Endothelial cell of umbilical vein (primary cell): Measurements from ENCODE around the gene C4orf54. TPM values are rescaled to one million over a fixed set of nuclear protein-coding genes. Genes with fewer than 3 reads are reported as not detected.

Experiments used
- Bru-seq: library from RNA; stranded (reverse); fragments of 400-500 nt; gene quantifications from one replicate; lab custom pipeline; 2021; lab: Mats Ljungman, UMichigan
- BruChase-seq, 2 experiments: library from RNA; stranded (reverse); fragments of 400-500 nt; gene quantifications; one replicate each; lab custom pipeline; 2021; lab: Mats Ljungman, UMichigan
- BruUV-seq: library from RNA; stranded (reverse); fragments of 400-500 nt; replicated peaks from 2 replicates; lab custom pipeline; 2021; lab: Mats Ljungman, UMichigan
- CTCF ChIA-PET: fragments of 300-600, 350-600 bp; sonication (Branson Sonifier 250); formaldehyde crosslinking; loops from one replicate; lab custom pipeline; 2021; ENCODE audit warnings: antibody characterized with exemption, inconsistent platforms; lab: Charles Lee
- POLR2A ChIA-PET: fragments of 300-600, 350-600 bp; sonication (Branson Sonifier 250); formaldehyde crosslinking; loops from one replicate; lab custom pipeline; 2021; ENCODE audit warnings: antibody characterized with exemption, inconsistent platforms; lab: Charles Lee
- DNase-seq: peaks from one replicate; pipeline ENCODE4 v3.0.0-alpha.2; 2011; ENCODE audit warnings: low read depth, low spot score
- FAIRE-seq: peaks from 2 replicates; lab custom pipeline; 2011; peaks lifted over from hg19 to GRCh38; lab: Jason Lieb, UNC
- H2AFZ ChIP-seq: 2 replicates; pipeline ENCODE4 v1.6.0; 2012; ENCODE audit warnings: low read depth, low read length, control low read depth, inconsistent platforms
- H3K27ac ChIP-seq: 2 replicates; pipeline ENCODE4 v1.5.1; 2011; ENCODE audit warnings: low read depth, mild to moderate bottlenecking, control low read depth, low read length, moderate library complexity; ENCODE audit not compliant: insufficient read depth
- H3K27me3 ChIP-seq, 2 experiments: 2 replicates each; pipeline versions ENCODE4 v1.6.0 to v1.6.1; 2011; ENCODE audit warnings: low read length in 2 of 2, mixed read lengths in 1 of 2; ENCODE audit not compliant: control insufficient read depth in 2 of 2, insufficient read depth in 2 of 2
- H3K36me3 ChIP-seq, 2 experiments: 2 replicates in 1 of 2; 3 replicates in 1 of 2; pipeline ENCODE4 v1.5.1; 2011; ENCODE audit warnings: low read length in 2 of 2, mild to moderate bottlenecking in 1 of 2, moderate library complexity in 1 of 2; ENCODE audit not compliant: control insufficient read depth in 2 of 2, insufficient read depth in 2 of 2; ENCODE audit errors: extremely low read depth in 1 of 2
- H3K4me1 ChIP-seq: 3 replicates; pipeline ENCODE4 v1.5.1; 2011; ENCODE audit warnings: mild to moderate bottlenecking, low read length; ENCODE audit not compliant: control insufficient read depth, insufficient read depth; ENCODE audit errors: extremely low read depth
- H3K4me2 ChIP-seq: 2 replicates; pipeline ENCODE4 v1.6.1; 2011; ENCODE audit warnings: low read length, control low read depth, mixed read lengths; ENCODE audit not compliant: insufficient read depth
- H3K4me3 ChIP-seq, 3 experiments: fragments of 200-600 bp in 1 of 3; sonication (generic), shearing (Covaris generic) in 1 of 3; replicated peaks in 1 of 3; 2 replicates each; pipeline ENCODE4 v1.5.1; 2011 to 2016; ENCODE audit warnings: control low read depth in 3 of 3, low read length in 3 of 3, mild to moderate bottlenecking in 2 of 3, inconsistent platforms in 1 of 3, low read depth in 1 of 3, moderate library complexity in 1 of 3; ENCODE audit not compliant: insufficient read depth in 1 of 3
- H3K79me2 ChIP-seq: 2 replicates; pipeline ENCODE4 v1.6.0; 2012; ENCODE audit warnings: low read length, inconsistent platforms; ENCODE audit not compliant: control insufficient read depth, insufficient read depth
- H3K9ac ChIP-seq: replicated peaks from 2 replicates; pipeline ENCODE3; 2011; ENCODE audit warnings: low read length, control low read depth; ENCODE audit not compliant: insufficient read depth; ENCODE audit errors: extremely low read depth
- H3K9me1 ChIP-seq: replicated peaks from 3 replicates; pipeline ENCODE4 v1.6.0; 2011; ENCODE audit warnings: mild to moderate bottlenecking, low read length; ENCODE audit not compliant: control insufficient read depth, insufficient read depth; ENCODE audit errors: extremely low read depth
- H3K9me3 ChIP-seq: replicated peaks from 2 replicates; pipeline ENCODE4 v1.5.1; 2012; ENCODE audit warnings: low read length, inconsistent platforms; ENCODE audit not compliant: control insufficient read depth, insufficient read depth
- H4K20me1 ChIP-seq: replicated peaks from 2 replicates; pipeline ENCODE3; 2011; ENCODE audit warnings: mild to moderate bottlenecking, low read length; ENCODE audit not compliant: control insufficient read depth, insufficient read depth; ENCODE audit errors: extremely low read depth
- CTCF ChIP-seq, 2 donors: IDR thresholded peaks; 1 replicate in 1 of 2; 2 replicates in 1 of 2; pipeline ENCODE4 v1.5.1; 2011; ENCODE audit warnings: low read length in 2 of 2, mild to moderate bottlenecking in 2 of 2, moderate library complexity in 2 of 2, control low read depth in 1 of 2, inconsistent platforms in 1 of 2, low read depth in 1 of 2; ENCODE audit not compliant: insufficient read depth in 1 of 2; ENCODE audit errors: extremely low read depth in 1 of 2
- EZH2 ChIP-seq: IDR thresholded peaks from 2 replicates; pipeline ENCODE4 v1.6.1; 2012; ENCODE audit warnings: borderline replicate concordance, low read depth, mild to moderate bottlenecking, moderate library complexity, low read length, inconsistent platforms; ENCODE audit not compliant: severe bottlenecking
- FOS ChIP-seq: IDR thresholded peaks from 2 replicates; pipeline ENCODE4 v1.6.1; 2011; ENCODE audit warnings: mild to moderate bottlenecking, low read length, moderate library complexity, borderline replicate concordance; ENCODE audit not compliant: insufficient read depth
- GATA2 ChIP-seq: IDR thresholded peaks from 2 replicates; pipeline ENCODE4 v1.7.0; 2011; ENCODE audit warnings: low read depth, mild to moderate bottlenecking, moderate library complexity, mixed read lengths, low read length; ENCODE audit not compliant: insufficient read length, insufficient read depth
- JUN ChIP-seq: IDR thresholded peaks from 2 replicates; pipeline ENCODE4 v1.6.1; 2011; ENCODE audit warnings: borderline replicate concordance, low read depth; ENCODE audit not compliant: insufficient read length, insufficient read depth
- MAX ChIP-seq: IDR thresholded peaks from 2 replicates; pipeline ENCODE4 v1.6.1; 2011; ENCODE audit not compliant: insufficient read depth, insufficient read length
- MYC ChIP-seq: IDR thresholded peaks from one replicate; pipeline ENCODE4 v1.6.1; 2011; ENCODE audit warnings: mild to moderate bottlenecking, low read depth, low read length
- POLR2A ChIP-seq: IDR thresholded peaks from 2 replicates; pipeline ENCODE4 v1.6.1; 2012; ENCODE audit warnings: low read depth, mild to moderate bottlenecking, control low read depth, low read length
- POLR2AphosphoS5 ChIP-seq: IDR thresholded peaks from 2 replicates; pipeline ENCODE4 v1.6.1; 2012; ENCODE audit warnings: low read depth, mild to moderate bottlenecking, control low read depth, low read length, moderate library complexity; ENCODE audit not compliant: insufficient read depth
- dilution Hi-C: fragments of 300-500 bp; cut with MboI; formaldehyde crosslinking; loops from one replicate; pipeline ENCODE4 v1.15.0; 2019; ENCODE audit warnings: low sequenced_read_pairs; ENCODE audit not compliant: extremely low pct_ligation_motif_present
- intact Hi-C: fragments of 100-400 bp; cut with micrococcal nuclease; formaldehyde crosslinking; loops from one replicate; pipeline ENCODE4 v1.10.0; 2022
- long read RNA-seq: library from polyadenylated mRNA; stranded (forward); transcript quantifications from one replicate; pipeline ENCODE4 v2.0.0, GENCODE V29; 2021
- polyA minus RNA-seq, 3 experiments: library from RNA; depleted of rRNA, polyadenylated mRNA; stranded (reverse); fragments of >200 nt; gene quantifications; 1 replicate in 1 of 3; 2 replicates in 2 of 3; pipeline ENCODE4 v1.2.3, GENCODE V29; 2011
- polyA plus RNA-seq, 4 experiments: library from polyadenylated mRNA; depleted of rRNA in 3 of 4; stranded (reverse) in 3 of 4; unstranded in 1 of 4; fragments of >200 nt; gene quantifications; 2 replicates each; pipeline versions ENCODE4 v1.2.1 to v1.2.3, GENCODE V29; 2011 to 2012; ENCODE audit warnings: missing spikeins in 1 of 4
- total RNA-seq: library from RNA; stranded (reverse); gene quantifications from 2 replicates; pipeline ENCODE4 v1.2.3, GENCODE V29; 2021

Gene C4orf54
- total RNA-seq (not detected in 2 replicates), polyA plus RNA-seq (not detected in 2 replicates), polyA minus RNA-seq (0.02 TPM in 1 of 2 replicates, not detected in the other), Bru-seq, nascent RNA (not detected), BruChase-seq, experiment 1, labeled RNA remaining after a 6-hour chase (not detected), BruChase-seq, experiment 2, labeled RNA remaining after a 2-hour chase (not detected)
- not detected in 2 replicates for polyA plus RNA-seq (2011; cell fraction: cytosol; rRNA removed)
- polyA plus RNA-seq (2011; cell fraction: nucleus; rRNA removed) = not detected in 2 replicates
- not detected in 2 replicates for polyA plus RNA-seq (2012)
- polyA minus RNA-seq (2011; cell fraction: cytosol; rRNA and poly(A)+ RNA removed) = not detected
- polyA minus RNA-seq (2011; cell fraction: nucleus; rRNA and poly(A)+ RNA removed) = not detected in 2 replicates
- long read RNA-seq = 0 reads

- Histone ChIP-seq H3K4me1 (no peaks in the 10 kb centered on the region), H3K27me3 (no peaks in the 10 kb centered on the region), H3K27ac (no peak within 1 kb of the TSS), H2AFZ (no peak within 1 kb of the TSS), H3K4me2 (no peak within 1 kb of the TSS), H3K4me3 (no peak within 1 kb of the TSS), H3K79me2 (no peaks in the 10 kb centered on the region), H3K9ac (no peak within 1 kb of the TSS), H3K36me3 (no peaks in the 10 kb centered on the region), H3K9me1 (no peaks in the 10 kb centered on the region), H3K9me3 (no peaks in the 10 kb centered on the region), H4K20me1 (no peaks in the 10 kb centered on the region)
- FAIRE-seq (no peak), DNase-seq (no peak)
- TF ChIP-seq MAX (no peak), POLR2AphosphoS5 (no peak), CTCF (IDR thresholded peaks at IDR 0.05; ENCODE audit: extremely low read depth in 1 of 2, insufficient read depth in 1 of 2, low read depth in 1 of 2, low read length in 2 of 2) (no peak), GATA2 (no peak), POLR2A (no peak), EZH2 (no peak), JUN (no peak), MYC (no peak), FOS (no peak)
- POLR2A ChIA-PET = no interaction called here
- intact Hi-C loops (no loop called here), dilution Hi-C loops (no loop called here)
- BruUV-seq = no TSS peak
- CTCF ChIA-PET = no interaction called here
Measured at GRCh38 chr4:99657798-99658197, at the start of gene C4orf54. Gene C4orf54, minus strand, starts transcription at chr4:99657828. Its CDS starts 3,180 bp downstream, at chr4:99654648.
